ENCODE results near the gene NRM. TPM values are rescaled to one million over a fixed set of nuclear protein-coding genes. Genes with fewer than 3 reads are reported as not detected.

Gene NRM
- total and polyA plus RNA-seq, 2 of the 13 experiments (the other 11 are each of a cell fraction or from before 2014, with no cell fraction given) = 12.5 to 16.0 TPM

GRCh38 chr6:30724906-30725667 lies 34.3 kb upstream of the NRM start (continued):
- no peak for TF ChIP-seq ZNF776 (CRISPR knock-in tag; IDR thresholded peaks at IDR 0.05)
- TF ChIP-seq ZNF512B (CRISPR knock-in tag; IDR thresholded peaks at IDR 0.05; ENCODE audit: borderline replicate concordance) = no peak
- no peak for TF ChIP-seq ZNF546 (CRISPR knock-in tag; conservative IDR thresholded peaks at IDR 0.05)
- TF ChIP-seq ZFP90 (CRISPR knock-in tag; IDR thresholded peaks at IDR 0.05; ENCODE audit: borderline replicate concordance) = no peak
- no peak for TF ChIP-seq XBP1 (CRISPR knock-in tag; IDR thresholded peaks at IDR 0.05)
- TF ChIP-seq FOXP1 (IDR thresholded peaks at IDR 0.05) = no peak
- TF ChIP-seq FOXP1 (CRISPR knock-in tag; IDR thresholded peaks at IDR 0.05) = 0 out of 2 replicates have a peak, but pooled peaks have one; percentile 9
- TF ChIP-seq HMG20A (CRISPR knock-in tag; IDR thresholded peaks at IDR 0.05; ENCODE audit: borderline replicate concordance) = no peak
- no peak for TF ChIP-seq ARID3A (IDR thresholded peaks at IDR 0.05; ENCODE audit: low read depth, low read length)
- no peak for TF ChIP-seq ZNF572 (CRISPR knock-in tag; IDR thresholded peaks at IDR 0.05)
- no peak for TF ChIP-seq ATF5 (CRISPR knock-in tag; IDR thresholded peaks at IDR 0.05; ENCODE audit: low read depth)
- TF ChIP-seq BATF2 (CRISPR knock-in tag; IDR thresholded peaks at IDR 0.05) = peak; percentile 53; the same call in 1 of the 2 replicates
- TF ChIP-seq POLR2A (IDR thresholded peaks at IDR 0.05; ENCODE audit: insufficient read depth in 1 of 2, low read depth in 2 of 2, low read length in 2 of 2) = peak in 1 of 2 experiments; percentile 55; a peak in 3 of 4 replicates
- TF ChIP-seq ZSCAN9 (CRISPR knock-in tag; IDR thresholded peaks at IDR 0.05; ENCODE audit: borderline replicate concordance) = 0 out of 2 replicates have a peak, but pooled peaks have one; percentile 3
- TF ChIP-seq KAT8 (CRISPR knock-in tag; IDR thresholded peaks at IDR 0.05) = no peak
- no peak for TF ChIP-seq ZBTB49 (CRISPR knock-in tag; IDR thresholded peaks at IDR 0.05; ENCODE audit: borderline replicate concordance)
- TF ChIP-seq REL (CRISPR knock-in tag; conservative IDR thresholded peaks at IDR 0.05) = 0 out of 2 replicates have a peak, but pooled peaks have one; percentile 54
- TF ChIP-seq ZSCAN30 (CRISPR knock-in tag; IDR thresholded peaks at IDR 0.05) = no peak
- peak; percentile 21 for TF ChIP-seq ZEB1 (IDR thresholded peaks at IDR 0.05; ENCODE audit: insufficient replicate concordance, low read depth)
- TF ChIP-seq ZNF878 (CRISPR knock-in tag; IDR thresholded peaks at IDR 0.05) = 0 out of 2 replicates have a peak, but pooled peaks have one; percentile 3
- no peak for TF ChIP-seq PHB2 (IDR thresholded peaks at IDR 0.05; ENCODE audit: partially characterized antibody)
- no peak for TF ChIP-seq ZNF569 (CRISPR knock-in tag; IDR thresholded peaks at IDR 0.05; ENCODE audit: borderline replicate concordance)
- no peak for TF ChIP-seq BCL6 (CRISPR knock-in tag; IDR thresholded peaks at IDR 0.05)

All from HepG2 (cell line).